ENCODE measurements around the gene ISG20. TPM values are rescaled to one million over a fixed set of nuclear protein-coding genes. Genes with fewer than 3 reads are reported as not detected.

Gene ISG20
- total RNA-seq, 1 donor from 2014 or later: 17.3 TPM

DNA sequence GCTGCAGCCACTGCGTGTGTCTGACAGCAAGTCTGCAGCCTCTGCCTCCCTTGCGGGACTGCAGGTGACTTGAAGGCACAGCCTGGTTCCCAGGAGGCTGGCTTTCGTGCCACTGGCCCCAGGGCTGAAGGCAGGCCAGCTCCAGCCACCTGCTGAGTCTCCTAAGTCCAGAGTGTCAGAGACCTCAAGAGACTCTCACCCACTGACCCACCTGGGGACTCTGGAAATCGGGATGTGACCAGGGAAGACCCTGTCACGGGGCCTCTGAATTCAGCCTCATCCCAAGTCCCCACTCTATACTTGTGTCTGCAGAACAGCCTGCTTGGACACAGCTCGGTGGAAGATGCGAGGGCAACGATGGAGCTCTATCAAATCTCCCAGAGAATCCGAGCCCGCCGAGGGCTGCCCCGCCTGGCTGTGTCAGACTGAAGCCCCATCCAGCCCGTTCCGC, 16.3 kb downstream of the ISG20 start:
- no peak for DNase-seq (ENCODE audit: low read depth)

GRCh38 chr15:88655800-88656488, 17.1 kb downstream of the ISG20 start:
- TF ChIP-seq, protein P1, sequence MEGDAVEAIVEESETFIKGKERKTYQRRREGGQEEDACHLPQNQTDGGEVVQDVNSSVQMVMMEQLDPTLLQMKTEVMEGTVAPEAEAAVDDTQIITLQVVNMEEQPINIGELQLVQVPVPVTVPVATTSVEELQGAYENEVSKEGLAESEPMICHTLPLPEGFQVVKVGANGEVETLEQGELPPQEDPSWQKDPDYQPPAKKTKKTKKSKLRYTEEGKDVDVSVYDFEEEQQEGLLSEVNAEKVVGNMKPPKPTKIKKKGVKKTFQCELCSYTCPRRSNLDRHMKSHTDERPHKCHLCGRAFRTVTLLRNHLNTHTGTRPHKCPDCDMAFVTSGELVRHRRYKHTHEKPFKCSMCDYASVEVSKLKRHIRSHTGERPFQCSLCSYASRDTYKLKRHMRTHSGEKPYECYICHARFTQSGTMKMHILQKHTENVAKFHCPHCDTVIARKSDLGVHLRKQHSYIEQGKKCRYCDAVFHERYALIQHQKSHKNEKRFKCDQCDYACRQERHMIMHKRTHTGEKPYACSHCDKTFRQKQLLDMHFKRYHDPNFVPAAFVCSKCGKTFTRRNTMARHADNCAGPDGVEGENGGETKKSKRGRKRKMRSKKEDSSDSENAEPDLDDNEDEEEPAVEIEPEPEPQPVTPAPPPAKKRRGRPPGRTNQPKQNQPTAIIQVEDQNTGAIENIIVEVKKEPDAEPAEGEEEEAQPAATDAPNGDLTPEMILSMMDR (conservative IDR thresholded peaks at IDR 0.05; ENCODE audit: low read depth, low read length): no peak
- DNase-seq (ENCODE audit: low read depth): no peak
- no peak overlapping the region for H3K4me3 ChIP-seq (ENCODE audit: low read depth, low read length)

More for the DNA sequence above, 16.3 kb downstream of the ISG20 start:
- TF ChIP-seq, protein P1 (conservative IDR thresholded peaks at IDR 0.05; ENCODE audit: low read depth, low read length): no peak
- H3K4me3 ChIP-seq (ENCODE audit: low read depth, low read length): no peak overlapping the region

DNA sequence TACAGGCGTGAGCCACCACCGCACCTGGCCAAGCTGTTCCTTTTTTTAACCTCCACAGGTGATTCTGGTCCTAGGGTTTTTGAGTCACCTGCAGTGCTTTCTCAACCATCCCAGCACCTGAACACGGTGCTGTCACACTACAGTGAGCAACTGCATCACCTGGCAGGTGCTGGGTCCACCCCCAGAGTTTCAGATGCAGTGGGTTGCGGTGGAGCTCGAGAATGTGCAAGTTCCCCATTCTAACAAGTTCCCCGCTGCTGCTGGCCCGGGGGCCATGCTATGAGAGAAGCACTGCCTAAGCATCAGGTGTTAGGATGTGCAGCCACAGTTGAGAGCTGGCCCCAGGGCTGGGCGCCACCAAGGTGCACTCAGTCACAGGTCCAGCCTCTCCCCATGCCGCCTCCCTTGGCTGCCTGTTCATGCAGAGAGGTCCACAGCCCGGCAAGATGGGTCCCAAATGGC, 18.0 kb downstream of the ISG20 start:
- no peak for DNase-seq (ENCODE audit: low read depth)
- no peak overlapping the region for H3K4me3 ChIP-seq (ENCODE audit: low read depth, low read length)
- TF ChIP-seq, protein P1 (conservative IDR thresholded peaks at IDR 0.05; ENCODE audit: low read depth, low read length): no peak

GRCh38 chr15:88657326-88658069, 18.7 kb downstream of the ISG20 start:
- H3K4me3 ChIP-seq (ENCODE audit: low read depth, low read length): no peak overlapping the region
- no peak for DNase-seq (ENCODE audit: low read depth)
- TF ChIP-seq, protein P1 (conservative IDR thresholded peaks at IDR 0.05; ENCODE audit: low read depth, low read length): peak; percentile 87

- DNase-seq (ENCODE audit: low read depth): no peak
- TF ChIP-seq, protein P1 (conservative IDR thresholded peaks at IDR 0.05; ENCODE audit: low read depth, low read length): no peak
- no peak overlapping the region for H3K4me3 ChIP-seq (ENCODE audit: low read depth, low read length)
Observed at GRCh38 chr15:88658070-88658965, 19.5 kb downstream of the ISG20 start.

DNA sequence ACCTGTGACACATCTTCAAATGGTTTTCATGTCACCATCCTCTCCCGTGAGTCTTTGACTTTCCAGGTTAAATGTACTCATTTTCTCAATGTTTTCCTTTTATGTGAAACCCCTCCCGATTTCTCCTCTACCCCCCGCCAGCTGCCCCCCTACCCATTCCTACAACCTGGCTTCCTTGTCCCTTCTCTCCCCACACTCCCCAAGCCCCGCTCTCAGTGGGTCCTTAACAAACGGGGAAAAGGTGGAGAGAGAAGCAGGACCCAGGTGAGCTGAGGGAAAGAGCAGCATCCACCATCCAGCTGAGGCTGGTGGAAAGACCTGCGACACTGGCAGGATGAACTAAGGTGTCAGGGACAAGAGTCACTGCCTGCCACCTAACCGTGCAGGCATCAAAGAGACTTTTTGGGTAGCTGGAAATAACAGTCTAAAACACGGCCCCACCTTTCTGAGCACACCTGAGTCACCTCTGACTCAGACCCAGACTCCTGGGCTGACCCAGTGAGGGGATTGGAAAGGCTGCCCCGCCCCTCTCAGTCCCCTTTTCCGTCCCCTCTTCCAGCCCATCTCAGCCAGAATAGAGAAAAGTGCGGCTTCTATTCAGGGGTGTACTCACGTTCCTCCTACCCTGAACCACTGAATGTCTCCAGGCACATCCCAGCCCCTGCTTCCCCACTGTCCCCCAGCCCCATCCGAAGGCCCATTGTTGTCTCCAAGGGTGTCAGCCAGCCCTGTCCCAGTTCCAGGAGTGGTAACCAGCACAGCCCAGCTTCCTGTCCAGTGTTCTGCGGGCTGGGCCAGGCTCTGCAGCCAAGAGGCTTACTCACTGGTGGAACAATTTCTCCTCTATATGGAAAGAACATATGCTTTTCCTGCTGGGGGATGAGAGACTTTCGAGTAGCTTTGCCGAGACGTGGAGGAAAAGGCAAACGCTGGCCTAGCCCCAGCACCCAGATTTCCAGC, 20.4 kb downstream of the ISG20 start:
- DNase-seq (ENCODE audit: low read depth): no peak
- H3K4me3 ChIP-seq (ENCODE audit: low read depth, low read length): no peak overlapping the region
- TF ChIP-seq, protein P1 (conservative IDR thresholded peaks at IDR 0.05; ENCODE audit: low read depth, low read length): no peak
